ENCODE results near the gene KRTAP10-2.

DNA sequence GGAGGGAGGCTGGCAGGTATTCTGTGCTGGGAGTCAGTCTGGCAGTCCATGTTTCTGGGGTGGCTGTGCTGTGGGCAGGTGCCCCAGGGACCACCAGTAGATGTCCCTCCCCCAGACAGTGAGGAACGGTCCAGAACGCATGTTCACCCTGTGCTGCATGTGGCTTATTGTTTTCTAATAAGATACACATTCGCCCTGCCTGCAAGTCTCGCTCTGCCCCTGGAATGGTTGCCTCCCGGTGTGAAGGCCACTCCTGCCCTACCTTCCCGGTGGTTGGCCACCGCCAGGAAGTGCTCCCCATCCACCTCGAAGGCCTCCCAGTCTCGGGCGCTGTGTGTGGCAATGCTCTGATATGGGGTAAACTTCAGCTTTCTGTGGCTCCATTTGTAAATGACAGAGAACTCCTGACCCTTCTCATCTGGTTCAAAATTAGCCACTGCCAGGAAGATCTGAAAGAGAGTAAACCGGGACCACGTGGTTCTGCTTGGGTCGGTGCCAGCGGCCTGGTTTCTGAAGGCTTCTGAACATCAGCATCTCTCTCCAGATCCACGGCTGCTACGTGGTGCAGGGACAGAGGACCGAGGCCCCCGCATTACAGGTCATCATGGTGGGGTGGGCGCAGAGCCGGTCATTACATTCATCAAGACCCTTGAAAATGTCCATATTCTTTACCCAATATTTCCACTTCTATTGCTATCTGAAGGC, 25.8 kb downstream of the KRTAP10-2 start:
- TF ChIP-seq, protein P1, sequence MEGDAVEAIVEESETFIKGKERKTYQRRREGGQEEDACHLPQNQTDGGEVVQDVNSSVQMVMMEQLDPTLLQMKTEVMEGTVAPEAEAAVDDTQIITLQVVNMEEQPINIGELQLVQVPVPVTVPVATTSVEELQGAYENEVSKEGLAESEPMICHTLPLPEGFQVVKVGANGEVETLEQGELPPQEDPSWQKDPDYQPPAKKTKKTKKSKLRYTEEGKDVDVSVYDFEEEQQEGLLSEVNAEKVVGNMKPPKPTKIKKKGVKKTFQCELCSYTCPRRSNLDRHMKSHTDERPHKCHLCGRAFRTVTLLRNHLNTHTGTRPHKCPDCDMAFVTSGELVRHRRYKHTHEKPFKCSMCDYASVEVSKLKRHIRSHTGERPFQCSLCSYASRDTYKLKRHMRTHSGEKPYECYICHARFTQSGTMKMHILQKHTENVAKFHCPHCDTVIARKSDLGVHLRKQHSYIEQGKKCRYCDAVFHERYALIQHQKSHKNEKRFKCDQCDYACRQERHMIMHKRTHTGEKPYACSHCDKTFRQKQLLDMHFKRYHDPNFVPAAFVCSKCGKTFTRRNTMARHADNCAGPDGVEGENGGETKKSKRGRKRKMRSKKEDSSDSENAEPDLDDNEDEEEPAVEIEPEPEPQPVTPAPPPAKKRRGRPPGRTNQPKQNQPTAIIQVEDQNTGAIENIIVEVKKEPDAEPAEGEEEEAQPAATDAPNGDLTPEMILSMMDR (conservative IDR thresholded peaks at IDR 0.05 in 1 of 2, IDR thresholded peaks at IDR 0.05 in 1 of 2; ENCODE audit: low read depth in 1 of 2, low read length in 2 of 2), result no peak
- no peak for TF ChIP-seq EZH2 (IDR thresholded peaks at IDR 0.05; ENCODE audit: low read length, missing control alignments)

All from fibroblast of lung (primary cell).